Right ventricle myocardium inferior (tissue), 1 donor: ENCODE measurements around the gene FAM53B. TPM values are rescaled to one million over a fixed set of nuclear protein-coding genes. Genes with fewer than 3 reads are reported as not detected.

Source experiments
- ATAC-seq: fragments of 200-7000 bp; cut with Tn5 transposase; one replicate; pipeline ENCODE4 v1.9.1; 2020; ENCODE audit warnings: mild to moderate bottlenecking, moderate library complexity
- DNase-seq: peaks from one replicate; pipeline ENCODE4 v3.0.0; 2021; ENCODE audit errors: missing footprints
- intact Hi-C: fragments of 100-400 bp; cut with DNase I; formaldehyde crosslinking; loops from one replicate; pipeline ENCODE4 v1.11.0; 2022
- total RNA-seq: library from RNA; stranded (reverse); fragmentation: NEBNext Ultra II Directional; extraction: Animal tissue kit (Norgen Biotek cat#: 25700); gene quantifications from one replicate; pipeline ENCODE4 v1.2.1, GENCODE V29; 2021
- donor health status: DM: no; HTN: yes; CAD: no; lungs with severe emphysema.

Gene FAM53B
- total RNA-seq, 1 donor from 2014 or later: 41.2 TPM

DNA sequence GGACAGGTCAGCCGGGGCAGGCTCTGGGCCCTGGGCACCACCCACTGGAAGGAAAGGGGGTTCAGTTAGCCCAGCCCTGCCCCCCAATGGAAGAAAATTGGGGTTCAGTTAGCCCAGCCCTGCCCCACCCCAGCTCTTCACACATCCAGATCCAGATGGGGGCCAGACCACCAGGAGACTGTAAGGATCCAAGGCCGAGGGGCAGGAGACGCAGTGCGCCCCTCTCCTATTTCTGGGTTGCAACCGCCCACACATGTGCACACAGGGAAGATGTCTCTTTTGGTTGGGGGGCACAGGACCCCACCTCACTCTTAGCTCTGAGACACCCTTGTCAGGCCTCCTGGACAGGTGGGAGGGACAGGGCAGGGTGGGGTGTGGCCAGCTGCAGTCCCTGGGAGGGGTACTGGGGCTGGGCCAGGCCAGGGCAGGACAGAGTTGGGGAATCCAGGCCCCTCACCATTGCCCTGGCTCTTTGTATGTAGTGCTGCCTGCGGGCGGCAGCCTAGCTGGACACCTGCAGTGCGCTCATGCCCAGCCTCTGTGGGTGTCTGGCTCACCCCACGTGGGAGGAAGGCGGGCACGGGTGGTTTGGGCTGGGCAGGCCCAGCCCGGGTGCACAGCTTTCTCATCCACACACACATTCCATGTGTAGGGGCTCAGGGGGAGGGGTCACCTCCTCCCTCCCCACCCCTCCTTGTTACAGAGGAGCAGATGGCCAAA, 141.4 kb downstream of the FAM53B start:
- DNase-seq (peak; percentile 55), ATAC-seq (no peak)
- intact Hi-C loops: no loop called here

DNA sequence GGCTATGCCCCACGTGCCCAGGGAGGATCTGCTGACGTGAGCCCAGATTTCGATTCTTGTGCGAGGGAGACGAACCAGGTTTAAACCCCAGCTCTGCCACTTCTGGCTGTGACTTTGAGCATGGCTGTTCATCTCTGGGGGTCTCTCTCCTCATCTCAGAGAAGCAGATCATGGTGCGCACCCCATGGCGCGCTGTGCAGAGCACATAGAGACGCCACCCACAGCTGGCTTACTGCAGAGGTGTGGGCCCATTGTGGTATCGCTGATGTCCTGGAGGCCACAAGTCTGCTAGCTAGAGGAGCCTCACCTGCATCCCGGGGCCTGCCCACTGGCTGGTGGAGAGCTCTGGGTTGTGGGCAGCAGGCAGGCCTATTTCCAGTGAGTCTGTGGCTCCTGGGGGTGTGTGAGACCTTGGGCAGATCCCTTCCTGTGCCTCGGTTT, 142.0 kb downstream of the FAM53B start:
- ATAC-seq (no peak), DNase-seq (peak; percentile 53)
- intact Hi-C loops: no loop called here

- ATAC-seq (no peak), DNase-seq (peak; percentile 59)
- intact Hi-C loops: no loop called here
These were observed 142.6 kb downstream of the FAM53B start for GRCh38 chr10:124601431-124602120.

DNA sequence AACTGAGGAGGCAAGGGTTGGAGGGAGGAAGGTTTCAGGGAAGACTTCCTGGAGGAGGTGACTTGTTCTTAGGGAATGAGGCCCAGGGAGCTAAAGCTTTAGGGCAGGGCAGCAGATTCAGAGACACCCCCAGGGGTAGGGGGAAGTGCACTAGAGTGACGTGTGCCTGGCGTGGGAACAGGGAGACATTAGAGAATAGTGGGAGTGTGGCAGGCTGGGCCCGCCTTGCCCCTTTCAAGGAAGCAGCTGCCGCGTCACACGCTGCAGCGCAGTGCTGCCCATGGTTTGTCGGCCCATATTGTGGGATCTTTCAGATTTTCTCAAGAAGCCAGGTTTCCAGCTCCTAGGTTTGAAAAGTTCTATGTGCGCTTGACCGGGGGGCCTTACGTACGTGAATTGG, 143.2 kb downstream of the FAM53B start:
- DNase-seq: peak; percentile 46
- intact Hi-C loops: no loop called here

GRCh38 chr10:124600051-124600880, 143.9 kb downstream of the FAM53B start:
- ATAC-seq: no peak
- intact Hi-C loops: no loop called here
- DNase-seq: peak; percentile 53

More for the DNA sequence above, 143.2 kb downstream of the FAM53B start:
- no peak for ATAC-seq

DNA sequence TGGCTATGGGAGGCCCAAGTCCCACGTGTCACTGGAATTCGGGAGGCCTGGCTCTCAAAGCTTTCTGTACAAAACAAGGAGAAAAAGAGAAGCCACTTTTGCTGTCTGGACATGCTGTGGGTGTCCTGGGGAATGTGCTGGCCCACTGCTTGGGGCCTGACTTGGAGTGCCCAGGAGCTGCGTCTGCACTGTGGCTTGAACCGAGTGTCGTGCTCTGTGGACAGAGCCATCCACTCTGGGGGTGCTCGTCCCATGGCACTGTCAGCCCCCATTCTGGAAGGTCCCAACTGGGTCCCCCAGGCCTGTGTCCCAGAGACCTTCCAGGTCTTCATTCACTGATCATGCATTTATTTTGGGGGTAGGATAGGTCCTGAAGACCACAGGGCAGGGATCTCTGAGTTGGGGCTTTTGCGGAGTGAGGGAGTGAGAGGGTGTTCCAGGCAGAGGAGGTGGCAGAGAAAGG, 144.6 kb downstream of the FAM53B start:
- DNase-seq: peak; percentile 21
- intact Hi-C loops: no loop called here
- ATAC-seq: no peak

DNA sequence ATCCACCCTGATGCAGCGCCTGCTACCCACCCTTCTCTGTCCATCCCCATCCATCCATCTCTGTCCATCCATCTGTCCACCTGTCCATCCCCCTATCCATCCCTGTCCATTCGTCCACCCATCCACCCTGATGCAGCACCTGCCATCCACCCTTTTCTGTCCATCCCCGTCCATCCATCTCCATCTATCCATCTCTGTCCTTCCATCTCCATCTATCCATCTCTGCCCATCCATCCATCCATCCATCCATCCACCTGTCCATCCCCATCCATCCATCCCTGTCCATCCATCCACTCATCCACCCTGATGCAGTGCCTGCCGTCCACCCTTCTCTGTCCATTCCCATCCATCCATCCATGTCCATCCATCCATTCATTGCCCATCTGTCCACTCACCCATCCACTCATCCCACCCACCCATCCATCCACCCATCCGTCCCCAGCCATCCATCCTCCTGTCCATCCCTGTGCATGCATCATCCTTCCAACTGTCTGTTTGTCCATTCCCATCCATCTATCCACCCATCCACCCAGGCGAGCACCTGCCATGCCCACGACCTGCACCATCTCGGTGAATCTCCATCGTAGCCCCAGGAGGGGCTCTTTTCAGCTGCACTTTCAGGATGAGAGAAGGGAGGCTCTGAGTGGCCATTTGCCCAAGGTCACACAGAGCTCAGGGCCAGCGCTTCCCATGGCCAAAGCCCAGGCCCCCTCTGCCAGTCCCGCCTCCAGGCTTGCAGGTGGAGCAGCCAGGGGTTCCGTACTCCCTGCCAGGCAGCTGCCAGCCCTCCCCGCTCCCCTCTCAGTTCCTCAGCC, 145.2 kb downstream of the FAM53B start:
- peak; percentile 37 for DNase-seq
- intact Hi-C loops: no loop called here

GRCh38 chr10:124598196-124598595, 146.0 kb downstream of the FAM53B start:
- peak; percentile 41 for DNase-seq
- no peak for ATAC-seq
- intact Hi-C loops: no loop called here

More for the DNA sequence above, 145.2 kb downstream of the FAM53B start:
- ATAC-seq: no peak

DNA sequence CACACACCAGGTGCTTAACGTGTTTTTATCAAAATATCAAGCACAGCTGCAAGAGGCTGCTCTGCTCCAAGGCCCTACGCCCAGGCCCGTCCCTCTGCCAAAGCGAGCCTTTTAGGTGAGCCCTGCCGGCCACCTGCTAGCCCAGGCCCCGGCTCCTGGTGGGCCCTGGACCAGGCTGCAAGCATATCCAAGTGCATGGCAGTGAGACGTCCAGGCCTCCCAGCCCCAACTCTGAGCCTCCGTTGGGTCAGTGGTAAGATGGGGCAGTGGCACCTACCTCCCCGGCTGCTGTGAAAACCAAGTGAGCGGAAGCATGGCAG, 146.4 kb downstream of the FAM53B start:
- intact Hi-C loops: no loop called here
- DNase-seq (peak; percentile 48), ATAC-seq (no peak)

GRCh38 chr10:124596962-124597845, 147.0 kb downstream of the FAM53B start:
- ATAC-seq (no peak), DNase-seq (peak; percentile 20)
- intact Hi-C loops: no loop called here

- DNase-seq (peak; percentile 44), ATAC-seq (no peak)
- intact Hi-C loops: no loop called here
These were observed 147.9 kb downstream of the FAM53B start for GRCh38 chr10:124596116-124596785.

DNA sequence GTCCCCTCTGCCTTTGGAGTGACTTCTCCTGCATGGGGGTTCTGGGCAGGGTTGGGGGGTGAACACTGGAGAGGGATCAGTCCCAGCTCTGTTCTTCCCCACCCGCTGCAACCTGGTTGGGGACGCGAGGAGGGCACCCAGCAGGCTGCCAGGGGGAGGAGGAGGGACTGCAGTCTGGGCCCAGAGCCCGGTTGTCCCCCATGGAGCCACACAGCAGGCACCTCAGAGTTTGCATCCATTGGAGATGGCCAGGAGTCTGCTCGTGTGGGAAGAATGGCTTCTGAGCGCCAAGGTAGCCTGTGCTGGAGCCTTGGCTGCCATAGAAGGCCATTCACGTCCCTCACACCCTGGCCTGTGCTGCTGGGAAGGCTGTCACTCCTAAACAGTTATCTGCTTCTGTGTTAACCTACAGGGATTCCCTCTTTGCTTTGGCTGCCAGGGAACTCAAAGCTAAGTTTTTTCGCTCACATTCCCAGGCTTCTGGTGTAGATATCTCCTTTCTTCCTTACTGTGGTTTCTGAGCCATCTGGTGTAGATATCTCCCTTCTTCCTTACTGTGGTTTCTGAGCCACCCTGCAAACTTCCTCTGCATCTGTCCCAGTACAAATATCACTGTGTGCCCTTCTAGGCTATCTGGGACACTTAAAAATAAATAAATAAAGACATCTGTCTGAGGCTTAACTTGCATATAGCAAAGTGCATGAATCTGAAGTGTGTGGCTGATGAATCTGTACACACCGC, 148.9 kb downstream of the FAM53B start:
- intact Hi-C loops: no loop called here
- ATAC-seq: no peak
- DNase-seq: peak; percentile 18

DNA sequence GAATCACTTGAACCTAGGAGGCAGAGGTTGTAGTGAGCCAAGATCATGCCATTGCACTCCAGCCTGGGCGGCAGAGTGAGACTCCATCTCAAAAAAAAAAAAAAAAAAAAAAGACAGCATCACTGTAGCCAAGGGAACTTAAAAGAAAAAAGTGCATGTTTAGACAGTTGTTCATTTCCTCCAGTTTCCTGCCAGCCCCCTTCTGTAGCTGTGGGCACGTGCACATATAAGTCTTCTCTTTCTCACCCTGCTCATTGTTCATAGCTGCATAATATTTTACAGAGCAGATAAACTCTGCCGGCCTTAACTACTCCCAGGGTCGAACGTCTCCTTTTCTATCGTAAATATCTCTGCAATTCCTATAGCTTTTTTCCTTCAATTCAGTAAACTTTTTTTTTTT, 149.9 kb downstream of the FAM53B start:
- intact Hi-C loops: no loop called here
- DNase-seq (no peak), ATAC-seq (no peak)

GRCh38 chr10:124593431-124593985, 150.7 kb downstream of the FAM53B start:
- intact Hi-C loops: no loop called here
- DNase-seq (peak; percentile 60), ATAC-seq (no peak)

GRCh38 chr10:124592736-124593430, 151.3 kb downstream of the FAM53B start:
- DNase-seq: peak; percentile 9
- intact Hi-C loops: no loop called here
- ATAC-seq: no peak

GRCh38 chr10:124592101-124592500, 152.1 kb downstream of the FAM53B start:
- ATAC-seq: no peak
- peak; percentile 30 for DNase-seq
- intact Hi-C loops: no loop called here
